GM19397 (cell line): ENCODE results near the gene FAM161A.

ENCODE experiments used
- ATAC-seq: cut with Tn5 transposase; IDR thresholded peaks from one replicate; pipeline ENCODE4 v1.9.1; 2021; ENCODE audit warnings: mild to moderate bottlenecking, moderate library complexity; ENCODE audit not compliant: unreplicated experiment

FAM161A gene

DNA sequence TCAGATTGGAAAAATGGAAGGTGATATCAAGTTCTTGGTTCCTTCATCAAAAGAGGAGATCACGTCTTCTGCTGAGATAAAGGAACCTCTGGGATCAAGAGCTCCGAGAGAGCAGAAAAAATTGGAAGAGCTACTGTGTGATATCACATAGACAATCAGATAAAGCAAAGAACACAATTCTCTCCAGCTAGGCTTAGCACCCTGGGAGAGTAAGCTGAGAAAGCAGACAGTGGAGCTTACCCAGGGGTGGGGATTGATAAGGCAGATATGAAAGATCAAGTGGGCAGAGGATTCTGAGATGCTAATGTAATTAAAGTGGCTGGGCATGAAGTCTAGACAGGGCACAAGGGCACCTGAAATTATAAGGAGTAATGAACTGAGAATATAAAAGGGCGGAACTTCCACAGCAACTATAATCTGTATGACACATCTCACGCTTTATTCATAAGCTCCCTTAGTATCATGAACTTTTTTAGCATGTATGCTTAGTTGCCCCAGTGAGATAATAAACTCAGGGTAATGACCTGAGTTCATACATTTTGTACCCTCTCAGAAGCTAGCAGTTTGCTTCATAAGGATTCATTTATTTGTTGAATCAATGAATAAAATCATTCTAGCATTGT, 65.8 kb downstream of the FAM161A start:
- ATAC-seq = no peak

DNA sequence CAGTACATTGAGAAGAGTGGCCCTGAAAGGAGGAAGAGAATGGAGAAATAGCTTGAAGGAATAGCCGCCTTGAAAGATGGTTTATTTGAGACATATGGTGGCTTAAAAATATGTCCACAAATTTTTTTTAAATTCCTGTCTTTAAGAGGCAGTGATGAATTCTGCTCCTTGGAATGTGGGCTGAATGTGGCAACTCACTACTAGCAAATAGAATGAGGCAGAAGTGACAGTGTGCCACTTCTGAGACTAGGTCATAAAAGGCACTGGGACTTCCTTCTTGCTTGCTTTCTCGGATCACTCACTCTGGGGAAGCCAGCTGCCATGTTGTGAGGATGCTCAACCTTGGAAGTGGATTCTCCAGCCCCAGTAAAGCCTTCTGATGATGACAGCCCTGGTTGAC, 67.0 kb downstream of the FAM161A start:
- ATAC-seq = no peak

DNA sequence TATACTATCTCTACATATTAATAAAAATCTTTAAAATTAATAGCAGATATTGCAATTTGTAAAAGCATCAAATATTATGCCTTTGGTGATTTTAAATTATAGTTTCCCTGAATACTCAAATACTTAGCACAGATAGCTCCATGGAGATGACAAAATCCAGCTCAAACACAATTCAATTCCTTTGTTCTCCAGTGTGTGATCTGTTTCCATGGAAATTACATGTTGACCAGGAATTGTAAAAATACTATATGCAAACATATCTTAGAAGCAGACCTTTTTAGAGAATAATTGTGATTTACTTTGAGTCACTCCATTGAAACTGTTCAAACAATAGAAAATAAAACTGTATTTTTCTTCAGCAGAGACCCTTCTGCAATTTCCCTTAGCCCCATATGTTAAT, 68.3 kb downstream of the FAM161A start:
- ATAC-seq = no peak

DNA sequence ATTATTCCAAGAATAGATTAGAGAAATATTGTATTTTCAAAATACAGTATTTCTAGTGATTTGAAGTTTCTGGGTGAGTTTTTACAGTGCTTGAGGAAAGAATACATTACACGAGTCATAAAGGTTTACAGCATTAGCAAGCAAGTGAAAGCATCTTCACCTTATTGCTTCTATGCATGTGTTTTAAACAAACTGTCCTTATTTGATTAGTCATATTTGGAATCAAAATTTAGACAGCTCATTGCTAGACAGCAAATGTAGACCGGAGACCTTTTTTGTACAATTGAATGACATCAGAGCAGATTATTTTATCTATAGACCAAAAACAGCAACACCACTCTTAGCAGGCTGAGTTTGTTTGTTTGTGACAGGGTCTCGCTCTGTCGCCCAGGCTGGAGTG, 69.2 kb downstream of the FAM161A start:
- no peak for ATAC-seq

DNA sequence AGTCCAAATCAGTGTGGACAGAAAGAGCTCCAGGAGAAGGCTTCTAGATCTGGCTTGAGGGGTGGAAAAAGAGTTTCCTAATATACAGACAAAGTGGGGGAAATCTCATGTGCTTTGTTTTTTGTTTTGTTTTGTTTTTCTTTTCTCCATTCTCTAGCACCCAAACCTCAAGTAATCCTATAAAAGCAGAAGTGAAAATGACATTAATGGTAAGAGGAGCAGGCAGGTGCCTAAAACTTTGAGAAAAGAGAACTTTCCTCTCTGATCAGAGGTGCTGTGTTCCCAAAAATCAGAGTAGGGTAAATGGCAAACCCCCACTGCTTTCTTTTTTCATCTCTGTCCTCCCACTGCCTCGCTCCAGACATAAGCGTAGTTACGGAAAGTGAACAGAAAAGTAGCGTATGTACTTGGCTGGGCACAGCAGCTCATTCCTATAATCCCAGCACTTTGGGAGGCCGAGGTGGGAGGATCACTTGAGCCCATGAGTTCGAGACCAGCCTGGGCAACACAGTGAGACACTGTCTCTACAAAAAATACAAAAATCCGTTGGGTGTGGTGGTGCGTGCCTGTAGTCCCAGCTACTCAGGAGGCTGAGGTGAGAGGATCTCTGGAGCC, 77.8 kb downstream of the FAM161A start:
- ATAC-seq = peak; percentile 71
